CD4-positive, CD25-positive, alpha-beta regulatory T cell (primary cell): ENCODE results near the gene FSTL4. TPM values are rescaled to one million over a fixed set of nuclear protein-coding genes. Genes with fewer than 3 reads are reported as not detected.

Experiments
- ATAC-seq, 2 donors: fragments of 150-1000 bp; cut with Tn5 transposase; one replicate each; pipeline ENCODE4 v1.10.0; 2021; ENCODE audit warnings: low read depth in 2 of 2, moderate number of reproducible peaks in 2 of 2, moderate library complexity in 1 of 2
- DNase-seq, 3 donors: peaks; one replicate each; pipeline versions ENCODE4 v3.0.0 to v3.0.0-alpha.2; 2012 to 2022; ENCODE audit warnings: mixed read lengths in 1 of 3
- H3K27ac ChIP-seq: one replicate; pipeline ENCODE4 v1.7.0; 2013; ENCODE audit warnings: mild to moderate bottlenecking, low read length; ENCODE audit not compliant: insufficient read depth, poor library complexity, severe bottlenecking
- H3K27me3 ChIP-seq: one replicate; pipeline ENCODE4 v1.7.0; 2013; ENCODE audit warnings: low read length; ENCODE audit not compliant: control insufficient read depth, insufficient read depth
- H3K36me3 ChIP-seq: one replicate; pipeline ENCODE4 v1.7.0; 2013; ENCODE audit warnings: mild to moderate bottlenecking, low read length, moderate library complexity; ENCODE audit not compliant: control insufficient read depth, insufficient read depth
- H3K4me1 ChIP-seq: 2 replicates; pipeline ENCODE4 v1.7.0; 2013; ENCODE audit warnings: mild to moderate bottlenecking, low read length; ENCODE audit not compliant: insufficient read depth, control insufficient read depth, poor library complexity, severe bottlenecking
- H3K4me3 ChIP-seq: one replicate; pipeline ENCODE4 v1.7.0; 2013; ENCODE audit warnings: low read depth, mild to moderate bottlenecking, low read length, moderate library complexity
- H3K9me3 ChIP-seq, 2 experiments: 1 replicate in 1 of 2; 2 replicates in 1 of 2; pipeline ENCODE4 v1.7.0; 2013; ENCODE audit warnings: low read length in 2 of 2, mild to moderate bottlenecking in 1 of 2, moderate library complexity in 1 of 2; ENCODE audit not compliant: control insufficient read depth in 2 of 2
- H3K27ac Mint-ChIP-seq, 3 donors: one replicate each; pipeline ENCODE4 v1.8.0; 2020 to 2022; ENCODE audit warnings: mild to moderate bottlenecking in 3 of 3, mixed read lengths in 3 of 3, moderate library complexity in 2 of 3
- H3K27me3 Mint-ChIP-seq: one replicate; pipeline ENCODE4 v1.8.0; 2022; ENCODE audit warnings: mild to moderate bottlenecking, mixed read lengths
- H3K36me3 Mint-ChIP-seq: one replicate; pipeline ENCODE4 v1.8.0; 2020; ENCODE audit warnings: mixed read lengths
- H3K4me1 Mint-ChIP-seq, 4 donors: one replicate each; pipeline ENCODE4 v1.8.0; 2020 to 2022; ENCODE audit warnings: mixed read lengths in 4 of 4, mild to moderate bottlenecking in 1 of 4
- H3K4me3 Mint-ChIP-seq, 4 donors: one replicate each; pipeline ENCODE4 v1.8.0; 2020 to 2022; ENCODE audit warnings: mild to moderate bottlenecking in 4 of 4, mixed read lengths in 4 of 4, moderate library complexity in 3 of 4
- H3K9me3 Mint-ChIP-seq, 7 donors: one replicate each; pipeline ENCODE4 v1.8.0; 2020 to 2022; ENCODE audit warnings: mixed read lengths in 7 of 7, mild to moderate bottlenecking in 3 of 7, moderate library complexity in 2 of 7
- polyA plus RNA-seq, 4 donors: library from polyadenylated mRNA; unstranded; fragments of 300-500 nt; fragmentation: Illumina TruSeq; gene quantifications; one replicate each; pipeline ENCODE4 v1.2.3, GENCODE V29; 2021
- total RNA-seq: library from RNA; stranded (reverse); gene quantifications from one replicate; pipeline ENCODE4 v1.2.3, GENCODE V29; 2022

FSTL4 gene
- total and polyA plus RNA-seq, 5 donors from 2014 or later = 0.57 TPM; not detected in 4

DNA sequence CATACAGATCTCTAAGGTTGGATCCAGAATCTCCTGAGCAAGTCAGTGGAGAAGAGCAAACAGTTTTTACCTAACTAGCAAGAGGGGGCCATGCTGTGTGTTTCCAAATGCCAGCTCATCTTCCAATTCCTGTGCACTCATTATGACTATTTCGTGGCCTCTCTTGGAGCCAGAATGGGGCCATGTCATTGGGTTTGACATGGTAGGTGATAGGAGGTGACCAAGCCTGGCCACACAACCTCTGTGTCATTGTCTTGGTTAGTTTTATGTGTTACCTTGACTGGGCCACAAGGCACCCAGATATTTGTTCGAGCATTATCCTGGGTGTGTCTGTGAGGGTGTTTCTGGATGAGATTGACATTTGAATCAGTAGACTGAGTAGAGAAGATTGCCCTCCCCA is 354.4 kb downstream of the FSTL4 start:
- Mint-ChIP-seq H3K9me3 (peaks cover 0 to 1% (median 0%) of the 10 kb centered on the region in 7 donors), H3K27me3 (peaks cover 6% of the 10 kb centered on the region), H3K4me3 (no peak overlapping the region), H3K36me3 (no peaks in the 10 kb centered on the region), H3K27ac (no peak overlapping the region), H3K4me1 (no peaks in the 10 kb centered on the region)
- Histone ChIP-seq H3K9me3 (no peaks in the 10 kb centered on the region), H3K4me3 (no peak overlapping the region), H3K36me3 (no peaks in the 10 kb centered on the region), H3K4me1 (no peaks in the 10 kb centered on the region), H3K27me3 (no peaks in the 10 kb centered on the region), H3K27ac (no peak overlapping the region)
- no peak for ATAC-seq
- no peak for DNase-seq

DNA sequence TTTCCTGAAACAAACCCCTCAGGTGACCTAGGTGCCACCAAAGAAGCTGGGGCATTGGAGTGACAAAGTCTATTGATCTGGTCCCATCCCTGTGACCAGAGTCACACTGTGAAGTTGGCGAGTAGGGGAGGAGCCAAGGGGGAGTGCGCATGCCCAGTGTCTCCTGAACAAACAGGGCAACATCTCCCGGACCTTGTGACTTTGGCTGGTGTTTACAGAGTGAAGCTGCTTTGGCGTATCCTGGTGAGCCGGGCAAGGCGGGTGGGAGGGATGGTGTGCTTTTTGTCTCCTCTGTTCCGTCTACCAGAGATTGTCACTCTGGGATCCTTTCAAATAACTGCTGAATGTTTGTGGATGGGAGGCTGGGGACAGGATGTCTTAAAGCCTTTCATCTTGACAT is 356.1 kb downstream of the FSTL4 start:
- Mint-ChIP-seq H3K27ac (no peak overlapping the region), H3K4me3 (no peak overlapping the region), H3K36me3 (no peaks in the 10 kb centered on the region), H3K9me3 (peaks cover 0 to 1% (median 0%) of the 10 kb centered on the region in 7 donors), H3K4me1 (no peaks in the 10 kb centered on the region), H3K27me3 (peaks cover 6% of the 10 kb centered on the region)
- H3K4me1 ChIP-seq = no peaks in the 10 kb centered on the region
- no peak overlapping the region for H3K4me3 ChIP-seq
- H3K27me3 ChIP-seq = no peaks in the 10 kb centered on the region
- H3K9me3 ChIP-seq = no peaks in the 10 kb centered on the region
- ATAC-seq = no peak
- no peaks in the 10 kb centered on the region for H3K36me3 ChIP-seq
- H3K27ac ChIP-seq = no peak overlapping the region
- DNase-seq = no peak

DNA sequence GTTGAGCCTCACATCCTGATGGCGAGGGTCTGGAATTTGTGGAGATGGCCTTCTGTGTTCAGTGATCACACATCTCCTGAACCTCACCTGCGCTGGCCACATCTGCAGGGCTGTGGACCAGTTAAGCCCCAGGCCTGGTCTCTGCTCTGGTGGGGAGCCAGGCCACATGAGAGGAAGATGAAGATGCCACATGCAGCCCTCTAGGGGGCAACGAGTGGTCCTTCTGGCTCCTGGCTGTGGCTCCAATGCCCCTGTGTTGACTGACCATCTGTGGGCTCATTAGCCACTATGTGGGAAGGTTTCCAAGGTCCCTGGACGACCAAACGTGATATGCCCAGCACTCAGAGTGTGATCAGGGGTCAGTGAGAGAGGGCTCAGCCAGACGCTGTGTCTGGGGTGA is 357.5 kb downstream of the FSTL4 start:
- H3K27me3 Mint-ChIP-seq = peaks cover 6% of the 10 kb centered on the region
- Histone ChIP-seq H3K9me3 (no peaks in the 10 kb centered on the region), H3K27ac (no peak overlapping the region), H3K27me3 (no peaks in the 10 kb centered on the region), H3K36me3 (no peaks in the 10 kb centered on the region), H3K4me1 (no peaks in the 10 kb centered on the region), H3K4me3 (no peak overlapping the region)
- ATAC-seq (no peak), DNase-seq (no peak)
- H3K36me3 Mint-ChIP-seq = no peaks in the 10 kb centered on the region
- peaks cover 0 to 1% (median 0%) of the 10 kb centered on the region in 7 donors for H3K9me3 Mint-ChIP-seq
- H3K4me1 Mint-ChIP-seq = no peaks in the 10 kb centered on the region
- H3K27ac Mint-ChIP-seq = no peak overlapping the region
- H3K4me3 Mint-ChIP-seq = no peak overlapping the region

DNA sequence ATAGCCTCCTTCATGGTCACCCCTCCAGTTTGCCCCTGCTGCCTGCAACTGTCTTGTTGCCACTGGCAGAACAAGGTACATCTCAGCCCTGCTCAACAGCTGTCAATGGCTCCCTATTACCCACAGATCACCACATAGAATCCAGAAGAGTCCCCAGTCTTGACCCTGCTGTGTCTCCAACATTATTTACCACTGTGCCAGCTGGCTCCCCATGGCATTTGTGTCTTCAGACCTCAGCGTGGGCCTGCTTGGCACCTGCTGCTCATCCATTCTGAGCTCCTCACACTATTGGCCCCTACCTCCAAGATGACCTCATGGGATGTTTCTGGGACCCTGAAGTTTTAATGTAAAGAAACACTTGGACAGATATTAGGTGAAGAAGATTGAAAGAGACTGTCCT is 358.7 kb downstream of the FSTL4 start:
- H3K27ac ChIP-seq = no peak overlapping the region
- peaks cover 9% of the 10 kb centered on the region for H3K27me3 Mint-ChIP-seq
- H3K27me3 ChIP-seq = no peaks in the 10 kb centered on the region
- H3K4me3 ChIP-seq = no peak overlapping the region
- no peaks in the 10 kb centered on the region for H3K36me3 Mint-ChIP-seq
- ATAC-seq (no peak), DNase-seq (no peak)
- H3K36me3 ChIP-seq = no peaks in the 10 kb centered on the region
- peaks cover 0 to 1% (median 0%) of the 10 kb centered on the region in 7 donors for H3K9me3 Mint-ChIP-seq
- H3K9me3 ChIP-seq = no peaks in the 10 kb centered on the region
- no peaks in the 10 kb centered on the region for H3K4me1 ChIP-seq
- H3K4me3 Mint-ChIP-seq = no peak overlapping the region
- no peak overlapping the region for H3K27ac Mint-ChIP-seq
- H3K4me1 Mint-ChIP-seq = no peaks in the 10 kb centered on the region

DNA sequence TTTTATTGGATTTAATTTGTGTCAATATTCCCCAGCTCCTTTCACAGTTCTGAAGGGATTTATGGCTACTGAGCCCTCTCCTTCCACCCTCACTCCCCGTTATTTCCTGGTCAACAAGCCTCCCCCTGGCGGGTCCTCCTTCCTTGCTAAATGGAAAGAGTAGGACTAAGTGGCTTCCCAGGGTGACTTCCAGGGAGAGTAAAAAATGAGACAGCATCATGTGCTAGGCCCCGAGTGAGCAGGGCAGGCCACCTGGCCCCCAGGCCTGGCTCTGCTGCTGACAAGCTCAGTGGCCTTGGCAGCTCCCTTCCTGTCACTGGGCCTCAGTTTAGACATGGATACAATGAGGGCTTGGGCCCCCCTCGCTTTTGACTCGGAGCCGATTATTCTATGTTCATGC is 359.3 kb downstream of the FSTL4 start:
- Histone ChIP-seq H3K27me3 (no peaks in the 10 kb centered on the region), H3K27ac (no peak overlapping the region), H3K4me3 (no peak overlapping the region), H3K9me3 (no peaks in the 10 kb centered on the region), H3K4me1 (no peaks in the 10 kb centered on the region), H3K36me3 (no peaks in the 10 kb centered on the region)
- ATAC-seq = no peak
- DNase-seq = no peak
- H3K4me1 Mint-ChIP-seq = no peaks in the 10 kb centered on the region
- peaks cover 0 to 1% (median 0%) of the 10 kb centered on the region in 7 donors for H3K9me3 Mint-ChIP-seq
- H3K27ac Mint-ChIP-seq = no peak overlapping the region
- peaks cover 6% of the 10 kb centered on the region for H3K27me3 Mint-ChIP-seq
- no peaks in the 10 kb centered on the region for H3K36me3 Mint-ChIP-seq
- no peak overlapping the region for H3K4me3 Mint-ChIP-seq

DNA sequence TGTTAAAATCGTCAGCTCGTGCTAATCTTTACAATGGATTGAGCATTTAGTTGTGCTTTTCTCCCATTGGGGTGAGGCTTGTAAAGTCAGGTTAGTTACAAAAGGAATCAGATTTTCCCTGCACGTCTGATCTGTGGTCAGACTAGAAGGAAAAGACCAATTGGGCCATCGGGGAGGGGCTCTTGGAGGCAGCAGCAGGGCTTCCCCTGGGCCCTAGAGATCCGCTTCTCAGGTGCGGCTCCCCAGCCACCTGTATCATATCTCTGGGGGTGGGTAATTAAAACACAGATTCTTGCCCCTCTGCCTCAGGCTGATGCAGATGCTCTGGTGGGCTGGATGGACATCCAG is 360.2 kb downstream of the FSTL4 start:
- H3K9me3 ChIP-seq = no peaks in the 10 kb centered on the region
- H3K36me3 ChIP-seq = no peaks in the 10 kb centered on the region
- Mint-ChIP-seq H3K9me3 (peaks cover 0 to 1% (median 0%) of the 10 kb centered on the region in 7 donors), H3K36me3 (no peaks in the 10 kb centered on the region), H3K4me3 (no peak overlapping the region), H3K27ac (no peak overlapping the region), H3K4me1 (no peaks in the 10 kb centered on the region), H3K27me3 (peaks cover 6% of the 10 kb centered on the region)
- H3K4me3 ChIP-seq = no peak overlapping the region
- no peaks in the 10 kb centered on the region for H3K4me1 ChIP-seq
- H3K27ac ChIP-seq = no peak overlapping the region
- ATAC-seq (no peak), DNase-seq (no peak)
- H3K27me3 ChIP-seq = no peaks in the 10 kb centered on the region

DNA sequence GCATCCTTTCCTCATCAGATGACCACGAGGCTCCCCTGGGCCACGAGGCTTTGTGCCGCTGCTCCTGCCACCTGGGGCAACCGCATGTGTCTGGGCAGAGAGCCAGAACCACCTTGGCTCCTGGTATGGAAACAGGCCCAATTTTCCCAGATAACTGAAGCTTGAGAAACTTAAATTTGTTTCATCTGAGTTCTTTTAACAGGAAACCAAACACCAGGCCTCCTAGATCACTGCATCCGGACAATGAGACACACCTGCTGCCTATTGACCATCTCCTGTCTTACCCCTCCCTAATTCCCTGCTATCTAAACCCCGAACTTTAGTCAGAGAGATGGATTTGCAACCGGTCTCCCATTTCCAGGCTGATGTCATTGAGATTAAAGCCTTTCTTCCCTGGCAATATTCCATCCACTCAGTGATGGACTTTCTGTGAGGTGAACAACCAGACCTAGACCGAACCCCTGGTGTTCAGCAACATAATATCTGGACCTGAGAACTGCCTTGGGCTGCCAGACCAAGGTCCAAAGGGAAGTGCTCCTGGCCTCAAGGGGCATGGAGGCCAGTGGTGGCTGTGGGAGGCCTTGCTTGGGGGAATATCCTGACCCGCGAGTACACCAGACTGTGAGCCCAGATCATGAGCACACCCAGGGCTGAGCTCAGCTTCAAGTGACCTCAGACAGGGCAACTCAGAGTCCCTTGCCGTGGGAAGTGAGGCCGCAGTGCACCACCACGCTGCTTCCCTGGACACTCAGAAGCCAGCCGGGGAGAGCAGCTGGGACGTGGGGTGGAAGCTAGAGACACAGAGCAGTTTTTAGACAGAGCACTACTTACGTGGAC is 360.8 kb downstream of the FSTL4 start:
- H3K4me3 ChIP-seq = no peak overlapping the region
- H3K27me3 Mint-ChIP-seq = peaks cover 6% of the 10 kb centered on the region
- DNase-seq (no peak), ATAC-seq (no peak)
- no peak overlapping the region for H3K4me3 Mint-ChIP-seq
- H3K36me3 Mint-ChIP-seq = no peaks in the 10 kb centered on the region
- no peak overlapping the region for H3K27ac ChIP-seq
- H3K4me1 ChIP-seq = no peaks in the 10 kb centered on the region
- H3K27me3 ChIP-seq = no peaks in the 10 kb centered on the region
- peak overlapping the region in 1 of 3 donors; percentile 9 for H3K27ac Mint-ChIP-seq
- no peaks in the 10 kb centered on the region for H3K9me3 ChIP-seq
- H3K36me3 ChIP-seq = no peaks in the 10 kb centered on the region
- peaks cover 0 to 1% (median 0%) of the 10 kb centered on the region in 7 donors for H3K9me3 Mint-ChIP-seq
- no peaks in the 10 kb centered on the region for H3K4me1 Mint-ChIP-seq

DNA sequence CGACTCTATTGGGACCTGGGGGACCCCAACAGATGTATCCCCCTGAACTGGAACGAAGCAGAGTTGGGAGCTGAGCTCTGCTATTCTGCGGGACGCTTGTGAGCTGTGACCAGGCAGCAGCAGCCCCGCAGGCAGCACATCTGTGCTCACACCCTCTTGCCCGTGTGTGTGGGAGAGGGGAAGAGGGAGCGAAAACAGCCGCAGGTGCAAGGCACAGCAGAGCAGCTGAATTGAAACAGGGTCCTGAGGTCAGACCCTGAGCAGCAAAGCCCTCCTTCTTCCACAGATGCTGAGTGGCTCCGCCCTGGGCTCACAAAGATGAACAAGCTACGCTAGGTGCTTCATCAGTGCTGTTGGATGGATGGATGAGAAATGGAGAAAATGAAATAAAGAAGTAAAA is 361.8 kb downstream of the FSTL4 start:
- Histone ChIP-seq H3K36me3 (no peaks in the 10 kb centered on the region), H3K9me3 (no peaks in the 10 kb centered on the region), H3K27ac (no peak overlapping the region), H3K4me1 (no peaks in the 10 kb centered on the region), H3K27me3 (no peaks in the 10 kb centered on the region), H3K4me3 (no peak overlapping the region)
- no peaks in the 10 kb centered on the region for H3K4me1 Mint-ChIP-seq
- no peaks in the 10 kb centered on the region for H3K36me3 Mint-ChIP-seq
- peaks cover 0 to 1% (median 0%) of the 10 kb centered on the region in 7 donors for H3K9me3 Mint-ChIP-seq
- no peak overlapping the region for H3K4me3 Mint-ChIP-seq
- ATAC-seq (no peak), DNase-seq (no peak)
- peaks cover 6% of the 10 kb centered on the region for H3K27me3 Mint-ChIP-seq
- no peak overlapping the region for H3K27ac Mint-ChIP-seq
